Fibroblast of lung (primary cell): ENCODE measurements around the gene RELL1. TPM values are rescaled to one million over a fixed set of nuclear protein-coding genes. Genes with fewer than 3 reads are reported as not detected.

Experiments used
- DNase-seq, 2 donors: peaks; one replicate each; pipeline versions ENCODE4 v3.0.0 to v3.0.0-alpha.2; 2010; ENCODE audit warnings: low read depth in 2 of 2
- H2AFZ ChIP-seq: 2 replicates; pipeline ENCODE4 v1.5.1; 2012; ENCODE audit warnings: low read length, control low read depth, inconsistent platforms
- H3K27ac ChIP-seq: 2 replicates; pipeline ENCODE4 v1.5.1; 2011; ENCODE audit warnings: low read length, control low read depth; ENCODE audit not compliant: insufficient read depth
- H3K27me3 ChIP-seq: 2 replicates; pipeline ENCODE4 v1.5.1; 2011; ENCODE audit warnings: mild to moderate bottlenecking, low read length; ENCODE audit not compliant: control insufficient read depth, insufficient read depth
- H3K36me3 ChIP-seq: 2 replicates; pipeline ENCODE4 v1.5.1; 2011; ENCODE audit warnings: low read length; ENCODE audit not compliant: control insufficient read depth, insufficient read depth
- H3K4me1 ChIP-seq: 2 replicates; pipeline ENCODE4 v1.5.1; 2011; ENCODE audit warnings: low read length; ENCODE audit not compliant: control insufficient read depth, insufficient read depth; ENCODE audit errors: extremely low read depth
- H3K4me2 ChIP-seq: 2 replicates; pipeline ENCODE4 v1.5.1; 2011; ENCODE audit warnings: low read length, control low read depth; ENCODE audit not compliant: insufficient read depth; ENCODE audit errors: extremely low read depth
- H3K4me3 ChIP-seq, 4 experiments: fragments of 200-600 bp in 1 of 4; sonication (generic) in 1 of 4; replicated peaks in 1 of 4; 2 replicates each; pipeline ENCODE4 v1.5.1; 2011 to 2016; ENCODE audit warnings: low read length in 4 of 4, low read depth in 3 of 4, mild to moderate bottlenecking in 3 of 4, control low read depth in 2 of 4, inconsistent platforms in 1 of 4, mixed read lengths in 1 of 4; ENCODE audit not compliant: insufficient read depth in 1 of 4; ENCODE audit errors: control extremely low read depth in 1 of 4
- H3K79me2 ChIP-seq: 2 replicates; pipeline ENCODE4 v1.5.1; 2012; ENCODE audit warnings: mild to moderate bottlenecking, low read length, inconsistent platforms; ENCODE audit not compliant: control insufficient read depth, insufficient read depth
- H3K9ac ChIP-seq: 2 replicates; pipeline ENCODE4 v1.5.1; 2011; ENCODE audit warnings: mild to moderate bottlenecking, low read length, control low read depth; ENCODE audit not compliant: insufficient read depth
- H3K9me3 ChIP-seq: 2 replicates; pipeline ENCODE4 v1.5.1; 2012; ENCODE audit warnings: low read depth, low read length; ENCODE audit not compliant: control insufficient read depth, insufficient read depth
- H4K20me1 ChIP-seq: 2 replicates; pipeline ENCODE4 v1.5.1; 2011; ENCODE audit warnings: low read length; ENCODE audit not compliant: control insufficient read depth, insufficient read depth; ENCODE audit errors: extremely low read depth
- EZH2 ChIP-seq: IDR thresholded peaks from 2 replicates; pipeline ENCODE4 v1.5.1; 2012; ENCODE audit warnings: low read length, control low read depth, mild to moderate bottlenecking; ENCODE audit errors: missing control alignments
- polyA plus RNA-seq, 2 donors: library from polyadenylated mRNA; depleted of rRNA in 1 of 2; stranded (reverse) in 1 of 2; unstranded in 1 of 2; fragments of >200 nt; gene quantifications; 2 replicates each; pipeline ENCODE4 v1.2.1, GENCODE V29; 2011 to 2012; ENCODE audit warnings: missing spikeins in 1 of 2
- total RNA-seq: library from RNA; depleted of rRNA; stranded (reverse); fragments of >200 nt; gene quantifications from 2 replicates; pipeline ENCODE4 v1.2.1, GENCODE V29; 2014
- TF ChIP-seq, protein P1 (sequence below), 2 donors: IDR thresholded peaks in 1 of 2; conservative IDR thresholded peaks in 1 of 2; 1 replicate in 1 of 2; 2 replicates in 1 of 2; pipeline ENCODE4 v1.5.1; 2011 to 2012; ENCODE audit warnings: low read length in 2 of 2, control low read depth in 1 of 2, inconsistent platforms in 1 of 2, low read depth in 1 of 2, mild to moderate bottlenecking in 1 of 2

RELL1 gene
- total and polyA plus RNA-seq, 2 donors (not counting 1 experiment from before 2014, with no cell fraction given): 16.1 to 71.0 TPM

- Histone ChIP-seq H3K27me3 (no peaks in the 10 kb centered on the region), H3K79me2 (no peaks in the 10 kb centered on the region), H4K20me1 (no peaks in the 10 kb centered on the region), H3K9ac (no peak overlapping the region), H2AFZ (no peak overlapping the region), H3K27ac (no peak overlapping the region), H3K4me2 (no peak overlapping the region), H3K9me3 (no peaks in the 10 kb centered on the region), H3K4me1 (peaks cover under 1% of the 10 kb centered on the region), H3K4me3 (no peak overlapping the region), H3K36me3 (no peaks in the 10 kb centered on the region)
- DNase-seq: no peak
- TF ChIP-seq, protein P1, sequence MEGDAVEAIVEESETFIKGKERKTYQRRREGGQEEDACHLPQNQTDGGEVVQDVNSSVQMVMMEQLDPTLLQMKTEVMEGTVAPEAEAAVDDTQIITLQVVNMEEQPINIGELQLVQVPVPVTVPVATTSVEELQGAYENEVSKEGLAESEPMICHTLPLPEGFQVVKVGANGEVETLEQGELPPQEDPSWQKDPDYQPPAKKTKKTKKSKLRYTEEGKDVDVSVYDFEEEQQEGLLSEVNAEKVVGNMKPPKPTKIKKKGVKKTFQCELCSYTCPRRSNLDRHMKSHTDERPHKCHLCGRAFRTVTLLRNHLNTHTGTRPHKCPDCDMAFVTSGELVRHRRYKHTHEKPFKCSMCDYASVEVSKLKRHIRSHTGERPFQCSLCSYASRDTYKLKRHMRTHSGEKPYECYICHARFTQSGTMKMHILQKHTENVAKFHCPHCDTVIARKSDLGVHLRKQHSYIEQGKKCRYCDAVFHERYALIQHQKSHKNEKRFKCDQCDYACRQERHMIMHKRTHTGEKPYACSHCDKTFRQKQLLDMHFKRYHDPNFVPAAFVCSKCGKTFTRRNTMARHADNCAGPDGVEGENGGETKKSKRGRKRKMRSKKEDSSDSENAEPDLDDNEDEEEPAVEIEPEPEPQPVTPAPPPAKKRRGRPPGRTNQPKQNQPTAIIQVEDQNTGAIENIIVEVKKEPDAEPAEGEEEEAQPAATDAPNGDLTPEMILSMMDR (conservative IDR thresholded peaks at IDR 0.05 in 1 of 2, IDR thresholded peaks at IDR 0.05 in 1 of 2; ENCODE audit: low read depth in 1 of 2, low read length in 2 of 2): no peak
- TF ChIP-seq EZH2: no peak
Measured at GRCh38 chr4:37653601-37654000, 32.6 kb downstream of the RELL1 start.

GRCh38 chr4:37652747-37653527 is 33.2 kb downstream of the RELL1 start:
- Histone ChIP-seq H3K79me2 (no peaks in the 10 kb centered on the region), H3K4me1 (peaks cover 5% of the 10 kb centered on the region), H3K9me3 (no peaks in the 10 kb centered on the region), H3K4me2 (no peak overlapping the region), H3K27ac (no peak overlapping the region), H3K9ac (no peak overlapping the region), H3K27me3 (no peaks in the 10 kb centered on the region), H4K20me1 (no peaks in the 10 kb centered on the region), H2AFZ (no peak overlapping the region), H3K4me3 (no peak overlapping the region), H3K36me3 (no peaks in the 10 kb centered on the region)
- no peak for DNase-seq
- TF ChIP-seq, protein P1 (conservative IDR thresholded peaks at IDR 0.05 in 1 of 2, IDR thresholded peaks at IDR 0.05 in 1 of 2; ENCODE audit: low read depth in 1 of 2, low read length in 2 of 2): no peak
- no peak for TF ChIP-seq EZH2

- Histone ChIP-seq H3K9me3 (no peaks in the 10 kb centered on the region), H3K9ac (no peak overlapping the region), H3K36me3 (no peaks in the 10 kb centered on the region), H3K27me3 (no peaks in the 10 kb centered on the region), H2AFZ (no peak overlapping the region), H3K4me1 (peaks cover 5% of the 10 kb centered on the region), H3K79me2 (no peaks in the 10 kb centered on the region), H3K4me2 (no peak overlapping the region), H4K20me1 (no peaks in the 10 kb centered on the region), H3K4me3 (no peak overlapping the region), H3K27ac (no peak overlapping the region)
- no peak for TF ChIP-seq EZH2
- TF ChIP-seq, protein P1 (conservative IDR thresholded peaks at IDR 0.05 in 1 of 2, IDR thresholded peaks at IDR 0.05 in 1 of 2; ENCODE audit: low read depth in 1 of 2, low read length in 2 of 2): no peak
- DNase-seq: no peak
Measured at GRCh38 chr4:37651781-37652377, 34.3 kb downstream of the RELL1 start.
